Measurements from ENCODE around the gene AK2.

AK2 gene

GRCh38 chr1:32960342-32960741 lies 76.3 kb downstream of the AK2 start:
- TF ChIP-seq, protein P1, sequence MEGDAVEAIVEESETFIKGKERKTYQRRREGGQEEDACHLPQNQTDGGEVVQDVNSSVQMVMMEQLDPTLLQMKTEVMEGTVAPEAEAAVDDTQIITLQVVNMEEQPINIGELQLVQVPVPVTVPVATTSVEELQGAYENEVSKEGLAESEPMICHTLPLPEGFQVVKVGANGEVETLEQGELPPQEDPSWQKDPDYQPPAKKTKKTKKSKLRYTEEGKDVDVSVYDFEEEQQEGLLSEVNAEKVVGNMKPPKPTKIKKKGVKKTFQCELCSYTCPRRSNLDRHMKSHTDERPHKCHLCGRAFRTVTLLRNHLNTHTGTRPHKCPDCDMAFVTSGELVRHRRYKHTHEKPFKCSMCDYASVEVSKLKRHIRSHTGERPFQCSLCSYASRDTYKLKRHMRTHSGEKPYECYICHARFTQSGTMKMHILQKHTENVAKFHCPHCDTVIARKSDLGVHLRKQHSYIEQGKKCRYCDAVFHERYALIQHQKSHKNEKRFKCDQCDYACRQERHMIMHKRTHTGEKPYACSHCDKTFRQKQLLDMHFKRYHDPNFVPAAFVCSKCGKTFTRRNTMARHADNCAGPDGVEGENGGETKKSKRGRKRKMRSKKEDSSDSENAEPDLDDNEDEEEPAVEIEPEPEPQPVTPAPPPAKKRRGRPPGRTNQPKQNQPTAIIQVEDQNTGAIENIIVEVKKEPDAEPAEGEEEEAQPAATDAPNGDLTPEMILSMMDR (IDR thresholded peaks at IDR 0.05; ENCODE audit: poor library complexity, severe bottlenecking), result no peak
- no peak for ATAC-seq (ENCODE audit: low read depth)
- H3K4me1 ChIP-seq (ENCODE audit: insufficient read depth, poor library complexity, severe bottlenecking), result peaks cover 8% of the 10 kb centered on the region
- no peaks in the 10 kb centered on the region; the same call in 1 of the 2 replicates for H3K36me3 ChIP-seq (ENCODE audit: low read depth)
- H3K9me3 ChIP-seq (ENCODE audit: severe bottlenecking), result no peaks in the 10 kb centered on the region
- H3K27me3 ChIP-seq (ENCODE audit: insufficient read depth, poor library complexity, severe bottlenecking), result no peaks in the 10 kb centered on the region
- DNase-seq (ENCODE audit: low spot score), result no peak
- H3K27ac ChIP-seq (ENCODE audit: poor library complexity, severe bottlenecking), result no peak overlapping the region
- H3K4me3 ChIP-seq (ENCODE audit: severe bottlenecking), result no peak overlapping the region

DNA sequence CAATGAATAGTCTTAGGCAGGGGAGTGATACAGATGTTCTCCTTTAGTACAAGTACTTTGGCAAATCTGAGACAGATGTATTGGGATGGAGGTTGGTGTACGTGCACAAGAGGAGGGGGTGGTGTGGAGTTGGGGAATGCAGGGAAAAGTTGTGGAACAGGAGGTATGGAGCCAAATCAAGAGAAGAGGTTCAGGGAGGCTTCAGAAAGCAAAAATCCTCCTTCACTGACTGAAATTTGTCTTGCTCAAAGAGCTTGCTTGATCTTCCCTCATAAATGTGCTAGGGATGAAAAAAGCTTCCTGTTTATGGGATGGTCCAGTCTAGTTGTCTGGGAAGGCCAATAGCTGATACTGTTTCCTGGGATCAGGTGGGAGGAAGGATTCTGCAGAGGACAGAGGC lies 77.9 kb downstream of the AK2 start:
- H3K4me1 ChIP-seq (ENCODE audit: insufficient read depth, poor library complexity, severe bottlenecking), result peaks cover 21% of the 10 kb centered on the region
- ATAC-seq (ENCODE audit: low read depth) (no peak), DNase-seq (ENCODE audit: low spot score) (no peak)
- TF ChIP-seq, protein P1 (IDR thresholded peaks at IDR 0.05; ENCODE audit: poor library complexity, severe bottlenecking), result no peak
- no peaks in the 10 kb centered on the region for H3K27me3 ChIP-seq (ENCODE audit: insufficient read depth, poor library complexity, severe bottlenecking)
- H3K4me3 ChIP-seq (ENCODE audit: severe bottlenecking), result no peak overlapping the region
- H3K36me3 ChIP-seq (ENCODE audit: low read depth), result no peaks in the 10 kb centered on the region; the same call in 1 of the 2 replicates
- H3K27ac ChIP-seq (ENCODE audit: poor library complexity, severe bottlenecking), result no peak overlapping the region
- no peaks in the 10 kb centered on the region for H3K9me3 ChIP-seq (ENCODE audit: severe bottlenecking)
